Activated CD4-positive, alpha-beta T cell treated with anti-CD3 and anti-CD28 coated beads for 24 hours (primary cell): ENCODE data around the gene RNU5D-1.
"Not testable (repeated sequence)": the region's sequence is repeated elsewhere in the genome, so short reads cannot be mapped to it uniquely, and the experiment has no call there.

ENCODE experiments used
- DNase-seq, 2 donors: peaks; one replicate each; pipeline ENCODE4 v3.0.0-alpha.2; 2020; ENCODE audit warnings: low read depth in 2 of 2

RNU5D-1 gene

GRCh38 chr1:44700573-44700972 is 30.4 kb downstream of the RNU5D-1 start:
- DNase-seq: no peak

DNA sequence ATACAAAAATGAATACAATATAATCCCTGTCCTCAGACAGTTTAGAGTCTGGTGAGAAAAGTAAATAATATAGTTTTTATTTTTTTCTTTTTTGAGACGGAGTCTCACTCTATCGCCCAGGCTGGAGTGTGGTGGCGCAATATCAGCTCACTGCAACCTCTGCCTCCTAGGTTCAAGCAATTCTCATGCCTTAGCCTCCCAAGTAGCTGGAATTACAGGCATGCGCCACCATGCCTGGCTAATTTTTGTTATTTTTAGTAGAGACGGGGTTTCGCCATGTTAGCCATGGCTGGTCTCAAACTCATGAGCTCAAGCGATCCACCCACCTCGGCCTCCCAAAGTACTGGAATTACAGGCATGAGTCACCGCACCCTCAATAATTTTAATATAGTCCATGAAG is 31.6 kb downstream of the RNU5D-1 start:
- not testable (repeated sequence) for DNase-seq

- DNase-seq: no peak
Observed at GRCh38 chr1:44698138-44698537, 32.8 kb downstream of the RNU5D-1 start.

DNA sequence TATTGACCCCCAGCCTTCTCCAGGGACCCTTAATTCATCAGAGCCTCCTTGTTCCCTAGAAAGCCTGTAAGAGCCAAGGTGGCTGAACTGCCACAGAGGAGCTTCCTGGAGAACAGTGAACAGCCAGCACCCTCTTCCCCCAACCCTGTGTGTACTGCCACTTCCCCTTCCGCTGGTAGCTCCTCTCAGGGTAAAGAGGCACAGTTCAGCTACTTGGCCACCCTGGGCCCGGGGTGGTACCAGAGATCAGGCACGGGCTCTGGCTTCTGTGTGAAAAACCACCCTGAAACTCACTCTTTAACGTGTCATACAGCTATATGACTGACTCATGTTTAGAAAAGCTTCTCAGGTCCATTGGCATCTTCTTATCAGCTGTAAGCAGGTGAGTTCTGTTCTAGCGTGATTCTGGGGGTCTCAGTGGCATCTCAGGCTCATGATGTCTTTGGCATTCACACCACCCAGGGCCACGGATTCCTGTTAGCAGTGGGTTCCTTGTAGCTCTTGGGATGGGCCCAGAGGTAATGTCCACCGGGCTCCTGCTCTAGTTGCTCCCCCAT is 34.1 kb downstream of the RNU5D-1 start:
- no peak for DNase-seq

- no peak for DNase-seq
Observed at GRCh38 chr1:44696101-44696500, 34.9 kb downstream of the RNU5D-1 start.

DNA sequence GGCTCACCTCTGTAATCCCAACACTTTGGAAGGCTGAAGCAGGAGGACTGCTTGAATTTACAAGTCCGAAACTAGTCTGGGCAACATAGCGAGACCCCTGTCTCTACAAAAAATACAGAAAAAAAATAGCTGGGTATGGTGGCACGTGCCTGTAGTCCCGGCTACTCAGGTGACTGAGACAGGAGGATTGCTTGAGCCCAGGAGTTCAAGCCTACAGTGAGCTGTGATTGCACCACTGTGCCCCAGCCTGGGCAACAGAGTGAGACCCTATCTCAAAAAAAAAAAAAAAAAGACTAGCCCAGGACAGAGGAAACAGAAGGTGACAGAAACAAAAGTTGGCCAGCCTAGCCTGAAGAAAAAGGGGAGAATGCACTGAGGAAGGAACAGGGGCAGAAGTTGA is 35.3 kb downstream of the RNU5D-1 start:
- no peak for DNase-seq

GRCh38 chr1:44694863-44695478 is 36.0 kb downstream of the RNU5D-1 start:
- no peak for DNase-seq

DNA sequence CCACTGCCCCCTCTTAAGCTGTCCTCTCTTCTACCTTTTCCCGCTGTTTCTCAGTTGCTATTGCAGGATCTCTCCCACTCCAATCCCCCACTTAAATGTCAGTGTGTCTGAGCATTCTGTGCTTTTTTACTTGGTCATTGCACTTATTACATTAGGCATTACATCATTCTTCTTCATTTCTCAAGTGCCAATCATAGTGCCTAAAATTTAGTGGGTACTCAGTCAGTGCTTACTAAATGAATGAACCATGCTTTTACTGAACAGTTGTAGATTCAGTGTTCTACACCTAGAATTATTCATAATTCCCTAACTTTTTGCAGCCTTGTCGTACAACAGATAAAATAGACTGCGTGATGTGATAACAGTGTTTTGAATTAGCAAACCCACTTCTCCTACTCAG is 37.1 kb downstream of the RNU5D-1 start:
- DNase-seq: no peak

- DNase-seq: no peak
Observed at GRCh38 chr1:44693159-44693558, 37.8 kb downstream of the RNU5D-1 start.

DNA sequence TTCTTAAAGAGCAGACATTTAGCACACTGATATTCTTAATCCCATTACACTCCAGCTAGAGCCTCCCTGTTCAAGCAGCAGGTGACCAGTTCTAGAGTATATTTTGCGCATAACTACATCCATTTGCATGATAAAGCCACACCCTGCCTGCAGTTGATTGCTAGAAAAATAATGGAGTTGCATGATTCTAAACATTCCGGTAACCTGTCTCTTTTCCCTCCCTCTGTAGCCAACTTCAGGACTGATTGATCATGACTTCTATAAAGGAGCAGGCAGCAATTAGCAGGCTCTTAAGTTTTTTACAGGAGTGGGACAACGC is 41.6 kb downstream of the RNU5D-1 start:
- no peak for DNase-seq

- no peak for DNase-seq
Observed at GRCh38 chr1:44688760-44689446, 42.1 kb downstream of the RNU5D-1 start.

DNA sequence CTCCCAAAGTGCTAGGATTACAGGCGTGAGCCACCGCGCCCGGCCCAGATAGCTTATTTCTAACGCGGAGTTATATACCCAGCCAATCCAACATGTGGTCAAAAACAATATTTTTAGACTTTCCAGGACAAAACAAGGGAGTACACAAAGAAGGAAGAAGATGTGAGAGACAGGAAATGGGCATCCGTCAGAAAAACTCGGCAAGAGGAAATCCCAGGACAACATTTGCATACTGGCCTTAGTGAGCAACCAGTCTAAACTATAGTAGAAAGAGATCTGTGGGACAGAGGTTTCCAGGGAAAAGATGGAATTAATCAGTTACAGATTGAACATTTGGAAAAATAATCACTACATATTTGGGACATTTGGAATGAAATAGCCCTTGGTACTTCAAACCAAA is 45.1 kb downstream of the RNU5D-1 start:
- no peak for DNase-seq

DNA sequence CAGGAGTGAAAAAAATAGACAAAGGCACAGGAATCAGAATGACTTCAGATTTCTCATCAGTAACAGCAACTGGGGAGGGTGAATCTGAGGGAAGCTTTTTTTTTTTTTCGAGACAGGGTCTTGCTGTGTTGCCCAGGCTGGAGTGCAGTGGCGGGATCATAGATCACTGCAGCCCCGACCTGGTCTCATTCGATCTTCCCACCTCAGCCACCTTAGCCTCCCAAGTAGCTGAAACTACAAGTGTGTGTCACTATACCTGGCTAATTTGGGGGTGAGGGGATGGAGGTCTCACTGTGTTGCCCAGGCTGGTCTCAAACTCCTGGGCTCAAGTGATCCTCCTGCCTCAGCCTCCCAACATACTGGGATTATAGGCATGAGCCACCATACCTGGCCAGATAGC is 45.8 kb downstream of the RNU5D-1 start:
- no peak for DNase-seq

GRCh38 chr1:44684525-44684924 is 46.4 kb downstream of the RNU5D-1 start:
- no peak for DNase-seq

DNA sequence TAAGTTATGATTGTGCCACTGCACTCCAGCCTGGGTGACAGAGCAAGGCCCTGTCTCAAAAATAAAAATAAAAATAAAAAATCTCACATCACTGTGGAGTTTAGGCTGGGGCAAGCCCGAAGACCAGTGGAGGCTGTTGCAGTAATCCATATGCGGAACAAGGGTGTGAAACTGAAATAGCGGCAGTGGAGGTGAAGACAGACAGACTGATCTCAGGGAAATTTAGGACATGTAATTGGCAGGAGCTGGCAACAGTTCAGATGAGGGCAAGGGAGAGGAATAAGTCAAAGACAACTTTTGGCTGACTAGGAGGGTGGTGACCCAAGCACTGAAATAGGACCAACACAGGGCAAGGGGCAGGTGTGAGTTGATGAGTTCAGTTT is 48.1 kb downstream of the RNU5D-1 start:
- DNase-seq: no peak

DNA sequence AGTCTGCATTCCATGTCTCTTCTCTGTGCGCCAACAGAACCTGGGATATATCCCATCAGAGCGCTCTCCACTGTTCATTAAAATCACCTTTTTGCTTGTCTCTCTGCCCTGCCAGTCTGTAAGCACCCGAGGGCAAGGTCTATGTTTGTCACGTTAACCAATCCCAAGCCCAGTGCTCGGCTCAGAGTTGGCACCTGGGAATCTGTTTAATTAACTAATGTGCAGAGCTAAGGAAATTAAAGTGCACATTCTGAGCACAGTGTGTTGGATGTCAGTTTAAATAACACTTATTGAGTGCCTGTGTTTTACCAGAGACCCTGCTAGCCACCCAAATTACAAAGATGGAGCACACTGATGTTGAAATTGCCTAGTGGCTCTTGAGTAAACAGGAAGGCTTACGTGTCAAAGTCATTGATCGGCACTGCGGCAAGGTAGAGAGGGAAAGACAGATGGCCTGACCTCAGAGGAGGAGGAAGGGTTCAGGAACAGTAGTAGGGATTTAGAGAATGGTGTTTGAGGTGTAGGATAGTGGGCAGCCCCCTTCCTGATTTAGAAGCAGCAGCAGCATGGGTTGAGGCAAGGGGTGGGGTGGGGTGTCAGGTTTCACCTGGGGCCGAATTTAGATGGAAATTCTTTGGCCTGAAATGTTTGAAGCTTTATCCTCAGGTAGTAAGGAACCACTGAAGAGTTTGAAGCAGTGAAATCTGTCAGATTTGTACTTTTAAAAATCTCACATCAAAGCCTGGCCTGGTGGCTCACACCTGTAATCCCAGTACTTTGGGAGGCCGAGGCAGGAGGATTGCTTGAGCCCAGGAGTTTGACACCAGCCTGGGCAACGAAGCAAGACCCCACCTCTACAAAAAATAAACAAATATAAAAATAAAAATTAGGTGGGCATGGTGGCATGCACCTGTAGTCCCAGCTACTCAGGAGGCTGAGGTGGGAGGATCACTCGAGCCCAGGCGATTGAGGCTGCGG is 48.8 kb downstream of the RNU5D-1 start:
- DNase-seq: no peak
